ENCODE measurements around the gene ZNF808. TPM values are rescaled to one million over a fixed set of nuclear protein-coding genes. Genes with fewer than 3 reads are reported as not detected.
"Not testable (repeated sequence)": the region's sequence is repeated elsewhere in the genome, so short reads cannot be mapped to it uniquely, and the experiment has no call there.

ZNF808 gene
- total RNA-seq, 1 donor from 2014 or later = 16.8 TPM

GRCh38 chr19:52535771-52536447 lies 8.4 kb downstream of the ZNF808 start:
- DNase-seq (ENCODE audit: low read depth) = peak; percentile 61

GRCh38 chr19:52536448-52536800 lies 9.0 kb downstream of the ZNF808 start:
- peak; percentile 2 for DNase-seq (ENCODE audit: low read depth)

- DNase-seq (ENCODE audit: low read depth) = not testable (repeated sequence)
These were observed 11.3 kb downstream of the ZNF808 start for GRCh38 chr19:52538815-52539214.

GRCh38 chr19:52541176-52541575 lies 13.7 kb downstream of the ZNF808 start:
- DNase-seq (ENCODE audit: low read depth) = not testable (repeated sequence)

- DNase-seq (ENCODE audit: low read depth) = no peak
These were observed 14.1 kb downstream of the ZNF808 start for GRCh38 chr19:52541608-52542007.

- not testable (repeated sequence) for DNase-seq (ENCODE audit: low read depth)
These were observed 15.1 kb downstream of the ZNF808 start for GRCh38 chr19:52542541-52542940.

GRCh38 chr19:52542984-52543664 lies 15.7 kb downstream of the ZNF808 start:
- DNase-seq (ENCODE audit: low read depth) = no peak

- DNase-seq (ENCODE audit: low read depth) = no peak
These were observed 26.9 kb downstream of the ZNF808 start for GRCh38 chr19:52554216-52554971.

GRCh38 chr19:52557231-52557995 lies 29.9 kb downstream of the ZNF808 start:
- DNase-seq (ENCODE audit: low read depth) = no peak

GRCh38 chr19:52558732-52559445 lies 31.4 kb downstream of the ZNF808 start:
- DNase-seq (ENCODE audit: low read depth) = not testable (repeated sequence)

GRCh38 chr19:52561611-52562010 lies 34.1 kb downstream of the ZNF808 start:
- not testable (repeated sequence) for DNase-seq (ENCODE audit: low read depth)

- DNase-seq (ENCODE audit: low read depth) = no peak
These were observed 38.7 kb downstream of the ZNF808 start for GRCh38 chr19:52566121-52566520.

- no peak for DNase-seq (ENCODE audit: low read depth)
These were observed 39.1 kb downstream of the ZNF808 start for GRCh38 chr19:52566588-52566987.

- DNase-seq (ENCODE audit: low read depth) = no peak
These were observed 40.5 kb downstream of the ZNF808 start for GRCh38 chr19:52567921-52568320.

- not testable (repeated sequence) for DNase-seq (ENCODE audit: low read depth)
These were observed 42.2 kb downstream of the ZNF808 start for GRCh38 chr19:52569638-52569999.

GRCh38 chr19:52570000-52570861 lies 42.8 kb downstream of the ZNF808 start, which contains the start of gene ZNF701:
TSS of gene ZNF701 (plus strand) at chr19:52570287. CDS start at chr19:52574148, 3,861 bp downstream.
- DNase-seq (ENCODE audit: low read depth) = peak; percentile 82

GRCh38 chr19:52584736-52585440 lies 57.4 kb downstream of the ZNF808 start:
- DNase-seq (ENCODE audit: low read depth) = no peak

GRCh38 chr19:52585604-52586003 lies 58.1 kb downstream of the ZNF808 start:
- no peak for DNase-seq (ENCODE audit: low read depth)

- no peak for DNase-seq (ENCODE audit: low read depth)
These were observed 63.3 kb downstream of the ZNF808 start for GRCh38 chr19:52590728-52591127.

Measured in myocyte (in vitro differentiated cells).